K562 (cell line): ENCODE measurements around the gene GFOD1. TPM values are rescaled to one million over a fixed set of nuclear protein-coding genes. Genes with fewer than 3 reads are reported as not detected.

Source experiments
- BRD9 ChIP-seq: fragments of 450-650 bp; IDR thresholded peaks from 2 replicates; pipeline ENCODE4 v1.6.1; 2018; ENCODE audit warnings: low read depth; ENCODE audit not compliant: partially characterized antibody
- CC2D1A ChIP-seq: fragments of 450-650 bp; IDR thresholded peaks from 2 replicates; pipeline ENCODE4 v1.6.1; 2017; ENCODE audit warnings: mild to moderate bottlenecking
- EP400 ChIP-seq: fragments of 450-650 bp; IDR thresholded peaks from 2 replicates; pipeline ENCODE4 v1.6.1; 2017; ENCODE audit warnings: antibody characterized with exemption, mild to moderate bottlenecking, moderate library complexity
- HDGF ChIP-seq: fragments of 450-650 bp; IDR thresholded peaks from 2 replicates; pipeline ENCODE4 v1.6.1; 2016
- HMG20B ChIP-seq: fragments of 250-450 bp; sonication (Bioruptor Pico); IDR thresholded peaks from 2 replicates; pipeline ENCODE4 v1.5.0; 2021; ENCODE audit warnings: mild to moderate bottlenecking
- HNRNPL ChIP-seq: fragments of 200-400 bp; formaldehyde crosslinking; IDR thresholded peaks from 2 replicates; pipeline ENCODE4 v1.6.1; 2017; ENCODE audit warnings: low read depth, mild to moderate bottlenecking, low read length
- IRF2 ChIP-seq: sonication (generic); formaldehyde crosslinking; IDR thresholded peaks from 2 replicates; pipeline ENCODE4 v1.8.1; 2022; ENCODE audit warnings: mild to moderate bottlenecking, missing genetic modification reagents
- KDM2B ChIP-seq: fragments of 250-450 bp; sonication (Bioruptor Pico); IDR thresholded peaks from 2 replicates; pipeline ENCODE4 v1.8.0; 2021; ENCODE audit warnings: mild to moderate bottlenecking, moderate library complexity
- MAFF ChIP-seq: IDR thresholded peaks from 2 replicates; pipeline ENCODE4 v1.6.1; 2012; ENCODE audit warnings: low read length, improper control_type of control experiment
- MEF2A ChIP-seq: IDR thresholded peaks from 2 replicates; pipeline ENCODE4 v1.6.1; 2011; ENCODE audit warnings: low read depth, mild to moderate bottlenecking, low read length, moderate library complexity; ENCODE audit not compliant: control insufficient read depth
- PCBP2 ChIP-seq: fragments of 200-400 bp; formaldehyde crosslinking; IDR thresholded peaks from 2 replicates; pipeline ENCODE4 v1.6.1; 2018; ENCODE audit warnings: low read length, low read depth, mild to moderate bottlenecking, moderate library complexity; ENCODE audit not compliant: poor library complexity, severe bottlenecking
- PRPF4 ChIP-seq: fragments of 200-400 bp; formaldehyde crosslinking; IDR thresholded peaks from one replicate; pipeline ENCODE4 v1.6.1; 2017; ENCODE audit warnings: low read length, low read depth, mild to moderate bottlenecking; ENCODE audit not compliant: insufficient read depth, poor library complexity, severe bottlenecking
- RBFOX2 ChIP-seq: fragments of 200-400 bp; formaldehyde crosslinking; IDR thresholded peaks from 2 replicates; pipeline ENCODE4 v1.6.1; 2017; ENCODE audit warnings: low read depth, mild to moderate bottlenecking, low read length, moderate library complexity
- ZC3H11A ChIP-seq: IDR thresholded peaks from 2 replicates; pipeline ENCODE4 v1.6.1; 2012; ENCODE audit warnings: low read depth, low read length, improper control_type of control experiment
- ZNF324 ChIP-seq: fragments of 250-450 bp; sonication (Bioruptor Pico); IDR thresholded peaks from 2 replicates; pipeline ENCODE4 v1.4.0; 2020; ENCODE audit warnings: mild to moderate bottlenecking
- ZNF347 ChIP-seq: fragments of 450-650 bp; formaldehyde crosslinking; IDR thresholded peaks from 2 replicates; pipeline ENCODE4 v1.4.0; 2020; ENCODE audit warnings: low read depth, mild to moderate bottlenecking, moderate library complexity
- polyA plus RNA-seq, 8 experiments: library from polyadenylated mRNA; depleted of rRNA in 4 of 8; stranded (reverse) in 5 of 8; unstranded in 3 of 8; fragments of >200 nt; fragmentation: Nextera tagmentation in 2 of 8; fragmentation: Illumina TruSeq in 1 of 8; extraction: Ambion mirVana in 2 of 8; extraction: Trizol in 1 of 8; gene quantifications; 2 replicates each; pipeline versions ENCODE4 v1.2.1 to v1.2.3, GENCODE V29; 2011 to 2014; ENCODE audit warnings: inconsistent platforms in 1 of 8, missing spikeins in 1 of 8
- total RNA-seq, 7 experiments: library from RNA; depleted of rRNA in 6 of 7; stranded (reverse); fragments of >200 nt in 6 of 7; fragmentation: Illumina TruSeq in 2 of 7; extraction: Trizol in 2 of 7; gene quantifications; 2 replicates each; pipeline versions ENCODE4 v1.2.1 to v1.2.3, GENCODE V29; 2011 to 2021; ENCODE audit warnings: low replicate concordance in 1 of 7
- TF ChIP-seq, protein P1 (sequence below): fragments of 250-450 bp; sonication (Bioruptor Pico); IDR thresholded peaks from 2 replicates; pipeline ENCODE4 v1.4.0; 2020
- TF ChIP-seq, protein P2 (sequence below): fragments of 250-450 bp; sonication (Bioruptor Pico); IDR thresholded peaks from 2 replicates; pipeline ENCODE4 v1.4.0; 2020; ENCODE audit warnings: mild to moderate bottlenecking, moderate library complexity, borderline replicate concordance
- TF ChIP-seq, protein P3 (sequence below): fragments of 250-450 bp; sonication (Bioruptor Pico); IDR thresholded peaks from 2 replicates; pipeline ENCODE4 v1.8.0; 2021; ENCODE audit warnings: mild to moderate bottlenecking, moderate library complexity

The GFOD1 gene
- total and polyA plus RNA-seq, 9 of the 15 experiments (the other 6 are each of a cell fraction or from before 2014, with no cell fraction given) = 3.8 to 12.0 (median 8.2) TPM

DNA sequence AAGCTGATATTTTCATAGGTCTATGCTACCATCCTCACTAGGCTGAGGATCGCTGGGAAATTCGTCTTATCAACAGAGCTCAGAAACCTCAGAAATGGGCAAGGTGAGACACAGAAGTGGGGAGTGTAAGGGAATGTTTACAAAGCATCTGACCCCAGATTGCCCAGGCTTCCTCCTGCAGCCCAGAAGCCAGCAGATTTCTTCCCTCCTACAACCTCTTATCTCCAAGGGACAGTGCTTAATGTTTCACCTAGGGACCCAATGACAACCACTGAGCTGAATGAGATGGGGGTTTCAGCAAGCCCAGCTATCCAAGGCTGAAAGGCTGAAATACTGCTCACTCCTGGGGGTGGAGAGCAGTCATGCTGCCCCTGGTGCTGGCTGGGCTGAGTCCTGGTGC is 106.6 kb downstream of the GFOD1 start (continued):
- TF ChIP-seq MEF2A (peak; percentile 60; the same call in 1 of the 2 replicates), HNRNPL (no peak), PRPF4 (no peak), PCBP2 (no peak), KDM2B (CRISPR knock-in tag) (no peak), ZNF324 (CRISPR knock-in tag) (no peak), BRD9 (no peak), HMG20B (CRISPR knock-in tag) (no peak), ZNF347 (no peak), HDGF (no peak), ZC3H11A (no peak), MAFF (no peak), CC2D1A (peak; percentile 91; the same call in 1 of the 2 replicates), IRF2 (CRISPR knock-in tag) (no peak), EP400 (no peak), RBFOX2 (no peak)
- TF ChIP-seq, protein P1, sequence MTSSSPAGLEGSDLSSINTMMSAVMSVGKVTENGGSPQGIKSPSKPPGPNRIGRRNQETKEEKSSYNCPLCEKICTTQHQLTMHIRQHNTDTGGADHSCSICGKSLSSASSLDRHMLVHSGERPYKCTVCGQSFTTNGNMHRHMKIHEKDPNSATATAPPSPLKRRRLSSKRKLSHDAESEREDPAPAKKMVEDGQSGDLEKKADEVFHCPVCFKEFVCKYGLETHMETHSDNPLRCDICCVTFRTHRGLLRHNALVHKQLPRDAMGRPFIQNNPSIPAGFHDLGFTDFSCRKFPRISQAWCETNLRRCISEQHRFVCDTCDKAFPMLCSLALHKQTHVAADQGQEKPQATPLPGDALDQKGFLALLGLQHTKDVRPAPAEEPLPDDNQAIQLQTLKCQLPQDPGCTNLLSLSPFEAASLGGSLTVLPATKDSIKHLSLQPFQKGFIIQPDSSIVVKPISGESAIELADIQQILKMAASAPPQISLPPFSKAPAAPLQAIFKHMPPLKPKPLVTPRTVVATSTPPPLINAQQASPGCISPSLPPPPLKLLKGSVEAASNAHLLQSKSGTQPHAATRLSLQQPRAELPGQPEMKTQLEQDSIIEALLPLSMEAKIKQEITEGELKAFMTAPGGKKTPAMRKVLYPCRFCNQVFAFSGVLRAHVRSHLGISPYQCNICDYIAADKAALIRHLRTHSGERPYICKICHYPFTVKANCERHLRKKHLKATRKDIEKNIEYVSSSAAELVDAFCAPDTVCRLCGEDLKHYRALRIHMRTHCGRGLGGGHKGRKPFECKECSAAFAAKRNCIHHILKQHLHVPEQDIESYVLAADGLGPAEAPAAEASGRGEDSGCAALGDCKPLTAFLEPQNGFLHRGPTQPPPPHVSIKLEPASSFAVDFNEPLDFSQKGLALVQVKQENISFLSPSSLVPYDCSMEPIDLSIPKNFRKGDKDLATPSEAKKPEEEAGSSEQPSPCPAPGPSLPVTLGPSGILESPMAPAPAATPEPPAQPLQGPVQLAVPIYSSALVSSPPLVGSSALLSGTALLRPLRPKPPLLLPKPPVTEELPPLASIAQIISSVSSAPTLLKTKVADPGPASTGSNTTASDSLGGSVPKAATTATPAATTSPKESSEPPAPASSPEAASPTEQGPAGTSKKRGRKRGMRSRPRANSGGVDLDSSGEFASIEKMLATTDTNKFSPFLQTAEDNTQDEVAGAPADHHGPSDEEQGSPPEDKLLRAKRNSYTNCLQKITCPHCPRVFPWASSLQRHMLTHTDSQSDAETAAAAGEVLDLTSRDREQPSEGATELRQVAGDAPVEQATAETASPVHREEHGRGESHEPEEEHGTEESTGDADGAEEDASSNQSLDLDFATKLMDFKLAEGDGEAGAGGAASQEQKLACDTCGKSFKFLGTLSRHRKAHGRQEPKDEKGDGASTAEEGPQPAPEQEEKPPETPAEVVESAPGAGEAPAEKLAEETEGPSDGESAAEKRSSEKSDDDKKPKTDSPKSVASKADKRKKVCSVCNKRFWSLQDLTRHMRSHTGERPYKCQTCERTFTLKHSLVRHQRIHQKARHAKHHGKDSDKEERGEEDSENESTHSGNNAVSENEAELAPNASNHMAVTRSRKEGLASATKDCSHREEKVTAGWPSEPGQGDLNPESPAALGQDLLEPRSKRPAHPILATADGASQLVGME (CRISPR knock-in tag) = no peak
- TF ChIP-seq, protein P2, sequence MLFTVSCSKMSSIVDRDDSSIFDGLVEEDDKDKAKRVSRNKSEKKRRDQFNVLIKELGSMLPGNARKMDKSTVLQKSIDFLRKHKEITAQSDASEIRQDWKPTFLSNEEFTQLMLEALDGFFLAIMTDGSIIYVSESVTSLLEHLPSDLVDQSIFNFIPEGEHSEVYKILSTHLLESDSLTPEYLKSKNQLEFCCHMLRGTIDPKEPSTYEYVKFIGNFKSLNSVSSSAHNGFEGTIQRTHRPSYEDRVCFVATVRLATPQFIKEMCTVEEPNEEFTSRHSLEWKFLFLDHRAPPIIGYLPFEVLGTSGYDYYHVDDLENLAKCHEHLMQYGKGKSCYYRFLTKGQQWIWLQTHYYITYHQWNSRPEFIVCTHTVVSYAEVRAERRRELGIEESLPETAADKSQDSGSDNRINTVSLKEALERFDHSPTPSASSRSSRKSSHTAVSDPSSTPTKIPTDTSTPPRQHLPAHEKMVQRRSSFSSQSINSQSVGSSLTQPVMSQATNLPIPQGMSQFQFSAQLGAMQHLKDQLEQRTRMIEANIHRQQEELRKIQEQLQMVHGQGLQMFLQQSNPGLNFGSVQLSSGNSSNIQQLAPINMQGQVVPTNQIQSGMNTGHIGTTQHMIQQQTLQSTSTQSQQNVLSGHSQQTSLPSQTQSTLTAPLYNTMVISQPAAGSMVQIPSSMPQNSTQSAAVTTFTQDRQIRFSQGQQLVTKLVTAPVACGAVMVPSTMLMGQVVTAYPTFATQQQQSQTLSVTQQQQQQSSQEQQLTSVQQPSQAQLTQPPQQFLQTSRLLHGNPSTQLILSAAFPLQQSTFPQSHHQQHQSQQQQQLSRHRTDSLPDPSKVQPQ (CRISPR knock-in tag) = no peak
- TF ChIP-seq, protein P3, sequence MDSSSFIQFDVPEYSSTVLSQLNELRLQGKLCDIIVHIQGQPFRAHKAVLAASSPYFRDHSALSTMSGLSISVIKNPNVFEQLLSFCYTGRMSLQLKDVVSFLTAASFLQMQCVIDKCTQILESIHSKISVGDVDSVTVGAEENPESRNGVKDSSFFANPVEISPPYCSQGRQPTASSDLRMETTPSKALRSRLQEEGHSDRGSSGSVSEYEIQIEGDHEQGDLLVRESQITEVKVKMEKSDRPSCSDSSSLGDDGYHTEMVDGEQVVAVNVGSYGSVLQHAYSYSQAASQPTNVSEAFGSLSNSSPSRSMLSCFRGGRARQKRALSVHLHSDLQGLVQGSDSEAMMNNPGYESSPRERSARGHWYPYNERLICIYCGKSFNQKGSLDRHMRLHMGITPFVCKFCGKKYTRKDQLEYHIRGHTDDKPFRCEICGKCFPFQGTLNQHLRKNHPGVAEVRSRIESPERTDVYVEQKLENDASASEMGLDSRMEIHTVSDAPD (CRISPR knock-in tag) = no peak
